Activated CD8-positive, alpha-beta memory T cell treated with anti-CD3 and anti-CD28 coated beads for 1 hour (primary cell): ENCODE data around the gene PLEK.
"Not testable (repeated sequence)": the region's sequence is repeated elsewhere in the genome, so short reads cannot be mapped to it uniquely, and the experiment has no call there.

Experiments used
- DNase-seq, 2 donors: peaks; one replicate each; pipeline ENCODE4 v3.0.0-alpha.2; 2020; ENCODE audit warnings: low read depth in 1 of 2; ENCODE audit errors: extremely low read depth in 1 of 2

PLEK gene

DNA sequence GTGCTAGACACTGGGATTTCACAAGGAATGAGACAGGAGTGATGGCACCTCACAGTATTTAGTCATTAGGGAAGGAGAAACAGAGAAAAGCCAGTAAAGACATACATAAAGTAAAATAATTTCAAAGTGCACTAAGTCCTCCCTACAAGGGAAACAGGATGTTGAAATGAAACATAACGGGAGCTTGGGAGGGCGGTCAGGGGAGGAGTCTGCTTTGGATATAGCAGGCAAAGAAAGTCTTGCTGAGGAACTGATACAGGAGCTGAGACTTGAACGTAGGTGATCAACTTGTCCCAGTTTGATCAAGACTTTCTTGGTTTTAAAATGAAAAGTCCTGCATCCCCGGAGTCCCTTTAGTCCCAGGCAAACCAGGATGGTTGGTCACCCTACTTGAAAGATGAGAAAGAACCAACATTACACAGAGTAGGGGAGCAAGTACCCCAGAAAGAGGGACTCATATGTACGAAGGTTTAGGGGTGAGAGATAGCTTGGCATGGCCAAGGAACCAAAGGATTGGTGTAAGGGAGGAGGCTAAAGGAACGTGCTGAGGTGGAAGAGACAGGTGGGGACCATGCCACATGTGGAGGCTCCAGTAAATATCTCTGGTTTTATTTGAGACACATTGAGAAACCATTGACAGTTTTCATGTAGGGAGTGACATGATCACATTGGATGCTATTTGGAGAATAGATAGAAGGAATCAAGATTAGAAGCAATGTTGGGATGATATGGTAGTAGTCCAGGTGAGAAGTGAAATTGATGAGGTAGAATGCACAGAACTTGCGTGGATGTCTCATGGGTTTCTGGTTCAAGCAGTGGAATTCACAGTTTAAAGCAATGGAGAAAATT is 73.6 kb downstream of the PLEK start:
- DNase-seq: no peak

DNA sequence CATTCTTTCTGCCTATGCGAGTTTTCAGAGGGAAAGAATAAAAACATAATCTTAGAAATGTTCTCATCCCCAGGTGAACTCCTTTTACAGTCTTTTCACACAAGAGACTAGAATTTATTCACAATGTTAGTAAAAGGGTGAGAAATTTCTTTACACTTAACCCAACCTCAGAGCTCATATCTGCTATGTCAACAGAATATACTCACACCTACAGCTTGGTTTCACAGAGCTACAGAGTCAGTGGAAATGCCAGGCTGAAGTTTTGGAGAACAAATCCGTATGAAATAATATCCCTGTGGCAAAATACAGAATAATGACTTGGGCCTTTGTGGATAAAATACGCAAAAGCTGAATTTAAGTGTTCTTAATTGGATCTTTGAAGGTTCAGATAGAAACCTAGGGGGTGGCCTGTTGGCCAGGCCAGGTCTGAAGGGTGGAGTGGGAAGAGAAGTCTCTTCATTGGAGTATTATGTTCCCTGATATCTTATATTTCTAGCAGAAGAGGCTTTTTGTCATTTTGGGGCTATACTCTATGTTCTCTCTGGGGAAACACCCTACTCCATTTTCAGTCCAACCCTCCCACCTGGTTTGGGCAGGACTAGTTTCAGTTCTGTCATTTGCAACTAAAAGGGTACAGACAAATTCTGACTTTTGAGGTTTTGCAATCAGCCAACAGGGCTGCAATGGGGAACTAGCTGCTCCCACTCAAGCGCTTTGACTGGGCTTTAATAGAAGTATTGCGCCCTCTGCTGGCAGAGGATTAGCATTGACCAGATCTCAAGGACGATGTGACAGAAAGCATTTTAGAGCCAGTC is 76.3 kb downstream of the PLEK start:
- peak; percentile 60 to 62 for DNase-seq

DNA sequence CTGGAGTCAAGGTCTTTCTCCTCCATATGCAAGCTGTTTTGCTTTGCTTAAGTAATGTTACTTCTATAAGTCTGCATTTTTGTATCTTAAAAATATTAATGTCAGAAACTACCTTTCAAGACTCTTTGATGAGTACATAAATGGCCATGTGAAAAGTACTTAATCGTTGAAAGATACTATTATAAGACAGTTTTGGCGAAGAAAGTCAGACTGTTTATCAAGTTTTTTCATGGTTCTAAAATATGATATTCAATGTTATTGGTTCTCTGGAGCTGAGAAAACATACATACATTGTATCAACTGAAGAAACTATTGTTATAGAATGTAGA is 76.9 kb downstream of the PLEK start:
- no peak for DNase-seq

DNA sequence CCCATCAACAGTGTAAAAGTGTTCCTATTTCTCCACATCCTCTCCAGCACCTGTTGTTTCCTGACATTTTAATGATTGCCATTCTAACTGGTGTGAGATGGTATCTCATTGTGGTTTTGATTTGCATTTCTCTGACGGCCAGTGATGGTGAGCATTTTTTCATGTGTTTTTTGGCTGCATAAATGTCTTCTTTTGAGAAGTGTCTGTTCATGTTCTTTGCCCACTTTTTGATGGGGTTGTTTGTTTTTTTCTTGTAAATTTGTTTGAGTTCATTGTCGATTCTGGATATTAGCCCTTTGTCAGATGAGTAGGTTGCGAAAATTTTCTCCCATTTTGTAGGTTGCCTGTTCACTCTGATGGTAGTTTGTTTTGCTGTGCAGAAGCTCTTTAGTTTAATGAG is 81.3 kb downstream of the PLEK start:
- not testable (repeated sequence) for DNase-seq
